SK-N-SH (cell line): ENCODE data around the gene ZNF655. TPM values are rescaled to one million over a fixed set of nuclear protein-coding genes. Genes with fewer than 3 reads are reported as not detected.
"Not testable (repeated sequence)": the region's sequence is repeated elsewhere in the genome, so short reads cannot be mapped to it uniquely, and the experiment has no call there.

Experiments used
- CTCF ChIA-PET: fragments of 300-600, 350-600 bp; formaldehyde crosslinking; extraction: SDS; loops from one replicate; lab custom pipeline; 2021; lab: Yijun Ruan, JAX
- POLR2A ChIA-PET: fragments of 350-600 bp; sonication (Branson Sonifier 250); formaldehyde crosslinking; extraction: SDS; loops from one replicate; lab custom pipeline; 2020; ENCODE audit warnings: antibody characterized with exemption, inconsistent platforms; lab: Yijun Ruan, JAX
- DNase-seq: peaks from one replicate; pipeline ENCODE4 v3.0.0; 2012
- H2AFZ ChIP-seq: fragments of 200-600 bp; sonication (generic); 2 replicates; pipeline ENCODE4 v1.8.1; 2016; ENCODE audit warnings: antibody characterized with exemption, mild to moderate bottlenecking, low read depth
- H3F3A ChIP-seq: fragments of 200-600 bp; sonication (generic); replicated peaks from 2 replicates; pipeline ENCODE3; 2016; ENCODE audit warnings: antibody characterized with exemption, mild to moderate bottlenecking; ENCODE audit not compliant: insufficient read depth
- H3K27ac ChIP-seq, 2 experiments: fragments of 200-500 bp in 1 of 2; fragments of 200-600 bp in 1 of 2; sonication (Bioruptor generic) in 1 of 2; sonication (generic), shearing (Covaris generic) in 1 of 2; 2 replicates each; pipeline versions ENCODE4 v1.5.1 to v1.6.1; 2014 to 2016; ENCODE audit warnings: low read depth in 2 of 2, inconsistent platforms in 1 of 2, low read length in 1 of 2, mild to moderate bottlenecking in 1 of 2, mixed read lengths in 1 of 2
- H3K27me3 ChIP-seq: fragments of 200-600 bp; sonication (generic), shearing (Covaris generic); 2 replicates; pipeline ENCODE4 v1.6.1; 2016; ENCODE audit warnings: mixed run types; ENCODE audit not compliant: insufficient read depth
- H3K36me3 ChIP-seq, 2 experiments: fragments of 200-500 bp in 1 of 2; fragments of 200-600 bp in 1 of 2; sonication (Bioruptor generic) in 1 of 2; sonication (generic) in 1 of 2; replicated peaks in 1 of 2; 2 replicates each; pipeline versions ENCODE3 to v1.5.1; 2014 to 2016; ENCODE audit warnings: low read length in 1 of 2, mild to moderate bottlenecking in 1 of 2; ENCODE audit not compliant: insufficient read depth in 2 of 2, control insufficient read depth in 1 of 2
- H3K4me1 ChIP-seq, 2 experiments: fragments of 200-500 bp in 1 of 2; fragments of 200-600 bp in 1 of 2; sonication (Bioruptor generic) in 1 of 2; sonication (generic), shearing (Covaris generic) in 1 of 2; 2 replicates each; pipeline versions ENCODE4 v1.5.1 to v1.6.1; 2014 to 2016; ENCODE audit warnings: low read depth in 1 of 2, low read length in 1 of 2, mixed run types in 1 of 2; ENCODE audit not compliant: insufficient read depth in 2 of 2, control insufficient read depth in 1 of 2
- H3K4me2 ChIP-seq: fragments of 200-600 bp; sonication (generic), shearing (Covaris generic); 2 replicates; pipeline ENCODE4 v1.6.1; 2017; ENCODE audit warnings: mixed run types
- H3K4me3 ChIP-seq, 2 experiments: fragments of 200-500 bp in 1 of 2; fragments of 200-600 bp in 1 of 2; sonication (Bioruptor generic) in 1 of 2; sonication (generic), shearing (Covaris generic) in 1 of 2; 2 replicates each; pipeline versions ENCODE4 v1.5.1 to v1.8.1; 2014 to 2016; ENCODE audit warnings: low read depth in 2 of 2, inconsistent platforms in 1 of 2, low read length in 1 of 2, mild to moderate bottlenecking in 1 of 2, mixed read lengths in 1 of 2, moderate library complexity in 1 of 2
- H3K79me2 ChIP-seq: fragments of 200-600 bp; sonication (generic); 2 replicates; pipeline ENCODE4 v1.8.1; 2017; ENCODE audit warnings: mild to moderate bottlenecking; ENCODE audit not compliant: insufficient read depth
- H3K9ac ChIP-seq: fragments of 200-600 bp; sonication (generic); 2 replicates; pipeline ENCODE4 v1.6.1; 2017; ENCODE audit warnings: mixed run types
- H3K9me2 ChIP-seq: fragments of 200-600 bp; sonication (generic); 2 replicates; pipeline ENCODE4 v1.6.1; 2017; ENCODE audit warnings: mixed run types
- H3K9me3 ChIP-seq: fragments of 200-600 bp; sonication (generic); 2 replicates; pipeline ENCODE4 v1.6.1; 2017; ENCODE audit warnings: mixed run types, mild to moderate bottlenecking, moderate library complexity
- H4K20me1 ChIP-seq: fragments of 200-600 bp; sonication (generic); 2 replicates; pipeline ENCODE4 v1.6.1; 2017; ENCODE audit warnings: mild to moderate bottlenecking, mixed run types; ENCODE audit not compliant: insufficient read depth
- ELF1 ChIP-seq: IDR thresholded peaks from 2 replicates; pipeline ENCODE4 v1.4.0; 2012
- EZH2phosphoT487 ChIP-seq: fragments of 200-600 bp; sonication (generic); IDR thresholded peaks from 2 replicates; pipeline ENCODE4 v1.6.1; 2017; ENCODE audit warnings: low read depth, mixed run types, mild to moderate bottlenecking, antibody characterized with exemption, moderate library complexity, borderline replicate concordance
- FOXM1 ChIP-seq: IDR thresholded peaks from 2 replicates; pipeline ENCODE4 v1.4.0; 2012; ENCODE audit warnings: low read depth, mild to moderate bottlenecking
- MEF2A ChIP-seq: IDR thresholded peaks from 2 replicates; pipeline ENCODE4 v1.4.0; 2012; ENCODE audit warnings: low read depth, borderline replicate concordance
- MXI1 ChIP-seq: IDR thresholded peaks from 2 replicates; pipeline ENCODE4 v1.6.1; 2012; ENCODE audit warnings: mild to moderate bottlenecking, low read depth, low read length, improper control_type of control experiment
- POLR2AphosphoS5 ChIP-seq: IDR thresholded peaks from 2 replicates; pipeline ENCODE4 v1.6.1; 2012; ENCODE audit warnings: low read depth, low read length
- RCOR1 ChIP-seq: fragments of 150-350 bp; IDR thresholded peaks from 2 replicates; pipeline ENCODE4 v1.6.1; 2017; ENCODE audit warnings: antibody characterized with exemption, low read length
- RFX5 ChIP-seq: IDR thresholded peaks from 2 replicates; pipeline ENCODE4 v1.6.1; 2012; ENCODE audit warnings: mild to moderate bottlenecking, improper control_type of control experiment, low read length
- RXRA ChIP-seq: IDR thresholded peaks from 2 replicates; pipeline ENCODE4 v1.4.0; 2012; ENCODE audit warnings: low read depth, mild to moderate bottlenecking, borderline replicate concordance
- SIN3A ChIP-seq: IDR thresholded peaks from 2 replicates; pipeline ENCODE4 v1.6.1; 2012; ENCODE audit warnings: low read depth, mild to moderate bottlenecking, low read length, moderate library complexity, borderline replicate concordance
- WGBS: methylation state at CpG from one replicate; pipeline ENCODE4 v1.1.6; 2017; ENCODE audit warnings: low lambda C conversion rate; 5-methylcytosine and 5-hydroxymethylcytosine counted together
- polyA plus RNA-seq, 3 experiments: library from polyadenylated mRNA; depleted of rRNA; stranded (reverse); fragments of >200 nt; gene quantifications; 2 replicates each; pipeline ENCODE4 v1.2.3, GENCODE V29; 2012
- TF ChIP-seq, protein P1 (sequence below): IDR thresholded peaks from 2 replicates; pipeline ENCODE4 v1.6.1; 2012; ENCODE audit warnings: mild to moderate bottlenecking, low read depth, low read length, moderate library complexity
- TF ChIP-seq, protein P2 (sequence below): IDR thresholded peaks from 2 replicates; pipeline ENCODE4; 2012
- TF ChIP-seq, protein P3 (sequence below): fragments of 150-350 bp; IDR thresholded peaks from 2 replicates; pipeline ENCODE4 v1.6.1; 2016; ENCODE audit warnings: mild to moderate bottlenecking, low read depth, low read length

The ZNF655 gene
- polyA plus RNA-seq, 1 of the 3 experiments (the other 2 are of a cell fraction) = 113 TPM

DNA sequence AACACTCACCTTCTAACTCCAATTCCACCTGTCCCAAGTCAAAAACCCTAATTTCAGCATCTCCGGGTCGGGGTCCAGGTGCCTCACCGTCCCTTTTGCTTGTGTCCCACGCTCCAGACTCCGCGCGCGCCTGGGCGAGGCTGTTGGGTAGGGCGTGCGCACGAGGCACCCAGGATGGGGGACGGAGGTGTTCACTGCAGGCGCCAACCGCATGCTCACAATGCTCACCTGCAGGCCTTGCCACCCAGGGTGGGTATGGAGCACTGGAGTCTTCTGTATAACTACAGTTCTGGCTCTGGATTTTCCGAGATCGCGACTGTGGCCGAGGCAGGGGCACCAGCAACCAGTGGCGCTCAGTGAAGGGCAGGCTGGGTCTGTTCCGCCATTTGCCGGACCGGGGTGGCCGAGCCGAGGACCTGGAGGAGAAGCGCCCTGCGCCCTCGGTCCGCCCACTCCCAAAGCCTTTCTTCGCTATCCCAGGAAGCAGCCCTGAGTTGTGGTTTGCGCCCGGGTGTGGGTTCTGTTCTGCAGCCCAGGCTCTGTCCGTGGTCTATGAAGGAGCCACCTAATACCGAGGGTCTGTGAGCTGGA, 15.3 kb upstream of the ZNF655 start:
- Histone ChIP-seq H3K9ac (no peak overlapping the region), H3K79me2 (no peaks in the 10 kb centered on the region), H4K20me1 (no peaks in the 10 kb centered on the region), H3K27ac (no peak overlapping the region), H3F3A (peaks cover 8% of the 10 kb centered on the region), H2AFZ (no peak overlapping the region), H3K4me3 (no peak overlapping the region), H3K4me2 (no peak overlapping the region), H3K9me2 (no peaks in the 10 kb centered on the region), H3K4me1 (no peaks in the 10 kb centered on the region), H3K27me3 (no peaks in the 10 kb centered on the region), H3K36me3 (peaks cover 15 to 48% of the 10 kb centered on the region in 2 experiments), H3K9me3 (no peaks in the 10 kb centered on the region; the same call in 1 of the 2 replicates)
- 98% methylated on average over 32 of the region's 34 CpGs for WGBS
- POLR2A ChIA-PET = no interaction called here
- TF ChIP-seq, protein P1, sequence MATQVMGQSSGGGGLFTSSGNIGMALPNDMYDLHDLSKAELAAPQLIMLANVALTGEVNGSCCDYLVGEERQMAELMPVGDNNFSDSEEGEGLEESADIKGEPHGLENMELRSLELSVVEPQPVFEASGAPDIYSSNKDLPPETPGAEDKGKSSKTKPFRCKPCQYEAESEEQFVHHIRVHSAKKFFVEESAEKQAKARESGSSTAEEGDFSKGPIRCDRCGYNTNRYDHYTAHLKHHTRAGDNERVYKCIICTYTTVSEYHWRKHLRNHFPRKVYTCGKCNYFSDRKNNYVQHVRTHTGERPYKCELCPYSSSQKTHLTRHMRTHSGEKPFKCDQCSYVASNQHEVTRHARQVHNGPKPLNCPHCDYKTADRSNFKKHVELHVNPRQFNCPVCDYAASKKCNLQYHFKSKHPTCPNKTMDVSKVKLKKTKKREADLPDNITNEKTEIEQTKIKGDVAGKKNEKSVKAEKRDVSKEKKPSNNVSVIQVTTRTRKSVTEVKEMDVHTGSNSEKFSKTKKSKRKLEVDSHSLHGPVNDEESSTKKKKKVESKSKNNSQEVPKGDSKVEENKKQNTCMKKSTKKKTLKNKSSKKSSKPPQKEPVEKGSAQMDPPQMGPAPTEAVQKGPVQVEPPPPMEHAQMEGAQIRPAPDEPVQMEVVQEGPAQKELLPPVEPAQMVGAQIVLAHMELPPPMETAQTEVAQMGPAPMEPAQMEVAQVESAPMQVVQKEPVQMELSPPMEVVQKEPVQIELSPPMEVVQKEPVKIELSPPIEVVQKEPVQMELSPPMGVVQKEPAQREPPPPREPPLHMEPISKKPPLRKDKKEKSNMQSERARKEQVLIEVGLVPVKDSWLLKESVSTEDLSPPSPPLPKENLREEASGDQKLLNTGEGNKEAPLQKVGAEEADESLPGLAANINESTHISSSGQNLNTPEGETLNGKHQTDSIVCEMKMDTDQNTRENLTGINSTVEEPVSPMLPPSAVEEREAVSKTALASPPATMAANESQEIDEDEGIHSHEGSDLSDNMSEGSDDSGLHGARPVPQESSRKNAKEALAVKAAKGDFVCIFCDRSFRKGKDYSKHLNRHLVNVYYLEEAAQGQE = no peak
- no peak for TF ChIP-seq FOXM1
- TF ChIP-seq, protein P2, sequence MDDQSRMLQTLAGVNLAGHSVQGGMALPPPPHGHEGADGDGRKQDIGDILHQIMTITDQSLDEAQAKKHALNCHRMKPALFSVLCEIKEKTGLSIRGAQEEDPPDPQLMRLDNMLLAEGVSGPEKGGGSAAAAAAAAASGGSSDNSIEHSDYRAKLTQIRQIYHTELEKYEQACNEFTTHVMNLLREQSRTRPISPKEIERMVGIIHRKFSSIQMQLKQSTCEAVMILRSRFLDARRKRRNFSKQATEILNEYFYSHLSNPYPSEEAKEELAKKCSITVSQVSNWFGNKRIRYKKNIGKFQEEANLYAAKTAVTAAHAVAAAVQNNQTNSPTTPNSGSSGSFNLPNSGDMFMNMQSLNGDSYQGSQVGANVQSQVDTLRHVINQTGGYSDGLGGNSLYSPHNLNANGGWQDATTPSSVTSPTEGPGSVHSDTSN = no peak
- TF ChIP-seq, protein P3, sequence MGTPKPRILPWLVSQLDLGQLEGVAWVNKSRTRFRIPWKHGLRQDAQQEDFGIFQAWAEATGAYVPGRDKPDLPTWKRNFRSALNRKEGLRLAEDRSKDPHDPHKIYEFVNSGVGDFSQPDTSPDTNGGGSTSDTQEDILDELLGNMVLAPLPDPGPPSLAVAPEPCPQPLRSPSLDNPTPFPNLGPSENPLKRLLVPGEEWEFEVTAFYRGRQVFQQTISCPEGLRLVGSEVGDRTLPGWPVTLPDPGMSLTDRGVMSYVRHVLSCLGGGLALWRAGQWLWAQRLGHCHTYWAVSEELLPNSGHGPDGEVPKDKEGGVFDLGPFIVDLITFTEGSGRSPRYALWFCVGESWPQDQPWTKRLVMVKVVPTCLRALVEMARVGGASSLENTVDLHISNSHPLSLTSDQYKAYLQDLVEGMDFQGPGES = no peak
- no peak for DNase-seq
- CTCF ChIA-PET = no interaction called here

DNA sequence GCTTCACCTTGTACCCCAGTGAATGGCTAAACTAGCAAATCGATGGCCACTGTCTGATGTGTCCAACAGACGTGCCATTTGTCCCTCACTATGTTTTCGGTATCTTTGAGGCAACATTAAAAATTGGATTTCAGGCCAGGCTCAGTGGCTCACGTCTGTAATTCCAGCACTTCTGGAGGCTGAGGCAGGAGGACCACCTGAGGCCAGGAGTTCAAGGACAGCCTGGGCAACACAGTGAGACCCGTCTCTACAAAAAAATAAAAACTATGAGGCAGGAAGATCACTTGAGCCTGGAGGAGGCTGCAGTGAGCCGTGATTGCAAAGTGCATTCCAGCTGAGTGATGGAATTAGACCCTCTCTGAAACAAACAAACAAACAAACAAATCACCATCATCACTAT, 14.5 kb upstream of the ZNF655 start:
- no peak for DNase-seq
- H4K20me1 ChIP-seq = no peaks in the 10 kb centered on the region
- H3K4me2 ChIP-seq = no peak overlapping the region
- H3K9me3 ChIP-seq = no peaks in the 10 kb centered on the region; the same call in 1 of the 2 replicates
- peaks cover 8% of the 10 kb centered on the region for H3F3A ChIP-seq
- WGBS = 95% methylated on average over 6 of the region's 6 CpGs
- CTCF ChIA-PET = no interaction called here
- H3K27ac ChIP-seq = no peak overlapping the region
- H2AFZ ChIP-seq = no peak overlapping the region
- no peaks in the 10 kb centered on the region for H3K79me2 ChIP-seq
- H3K9ac ChIP-seq = no peak overlapping the region
- H3K4me3 ChIP-seq = no peak overlapping the region
- POLR2A ChIA-PET = interaction anchor here (0.7 kb wide), 1 partner anchor 38 kb away, joined by 3 read pairs; no protein-coding TSS in a partner anchor
- no peaks in the 10 kb centered on the region for H3K9me2 ChIP-seq
- no peak for TF ChIP-seq ELF1
- no peak for TF ChIP-seq RCOR1
- no peak for TF ChIP-seq MXI1
- no peak for TF ChIP-seq MEF2A
- no peak for TF ChIP-seq SIN3A
- no peak for TF ChIP-seq RFX5
- TF ChIP-seq EZH2phosphoT487 = no peak
- no peak for TF ChIP-seq POLR2AphosphoS5
- no peak for TF ChIP-seq RXRA
- TF ChIP-seq, all 33 proteins: peak for 0
- Histone ChIP-seq H3K4me1 (no peaks in the 10 kb centered on the region), H3K27me3 (no peaks in the 10 kb centered on the region), H3K36me3 (peaks cover 20 to 50% of the 10 kb centered on the region in 2 experiments)

DNA sequence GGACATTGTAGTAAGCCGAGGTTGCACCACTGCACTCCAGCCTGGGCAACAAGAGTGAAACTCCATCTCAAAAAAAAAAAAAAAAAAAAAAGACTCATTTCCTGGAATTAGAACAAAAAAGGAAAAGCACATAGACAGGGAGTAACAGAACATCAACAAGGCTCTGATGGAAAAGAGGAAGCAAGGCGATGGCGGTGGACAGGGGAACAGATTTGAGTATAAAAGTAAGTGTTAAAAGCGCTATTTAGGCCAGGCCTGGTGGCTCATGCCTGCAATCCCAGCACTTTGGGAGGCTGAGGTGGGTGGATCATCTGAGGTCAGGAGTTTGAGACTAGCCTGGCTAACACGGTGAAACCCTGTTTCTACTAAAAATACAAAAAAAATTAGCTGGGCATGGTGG, 13.1 kb upstream of the ZNF655 start:
- H3K9me2 ChIP-seq, H3K9me3 ChIP-seq, H3K9ac ChIP-seq, H3K4me2 ChIP-seq, DNase-seq, CTCF ChIA-PET, H3K4me3 ChIP-seq, H3K4me1 ChIP-seq, H3K27ac ChIP-seq, POLR2A ChIA-PET, H3F3A ChIP-seq, H4K20me1 ChIP-seq, H2AFZ ChIP-seq, H3K27me3 ChIP-seq: not testable (repeated sequence)
- Histone ChIP-seq H3K36me3 (peaks cover 20 to 46% of the 10 kb centered on the region in 2 experiments), H3K79me2 (peaks cover 14% of the 10 kb centered on the region)
- 99% methylated on average over 5 of the region's 5 CpGs for WGBS
